ENCODE measurements around the gene ACAD10.
"Not testable (repeated sequence)": the region's sequence is repeated elsewhere in the genome, so short reads cannot be mapped to it uniquely, and the experiment has no call there.

Gene ACAD10

GRCh38 chr12:111749391-111749790 is 63.5 kb downstream of the ACAD10 start:
- no peak for DNase-seq (ENCODE audit: low read depth in 3 of 3)

- DNase-seq (ENCODE audit: low read depth in 3 of 3), result no peak
Measured at GRCh38 chr12:111753144-111753881, 67.5 kb downstream of the ACAD10 start.

- no peak for DNase-seq (ENCODE audit: low read depth in 3 of 3)
Measured at GRCh38 chr12:111754671-111755070, 68.8 kb downstream of the ACAD10 start.

GRCh38 chr12:111756196-111756595 is 70.3 kb downstream of the ACAD10 start:
- DNase-seq (ENCODE audit: low read depth in 3 of 3), result no peak

DNA sequence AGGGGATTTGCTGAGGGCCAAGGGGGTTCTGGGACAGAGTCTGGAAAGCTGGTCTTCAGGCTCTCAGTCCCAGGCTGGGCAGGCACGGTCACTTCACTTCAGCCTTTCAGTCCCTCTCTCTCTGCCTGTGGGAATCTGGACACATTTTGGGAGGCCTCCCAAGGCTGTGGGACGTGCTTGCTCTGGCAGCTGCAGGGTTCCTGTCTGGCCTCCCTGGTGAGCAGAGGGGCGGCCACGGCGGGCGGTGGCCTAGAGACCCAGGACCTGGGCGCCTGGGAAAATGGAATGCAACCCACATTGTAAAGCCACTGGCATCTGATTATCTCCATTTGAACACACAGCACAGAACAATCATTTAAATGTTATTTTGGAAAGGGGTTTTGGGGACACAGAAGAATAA is 70.8 kb downstream of the ACAD10 start:
- DNase-seq (ENCODE audit: low read depth in 3 of 3), result no peak

GRCh38 chr12:111757361-111758119 is 71.7 kb downstream of the ACAD10 start:
- DNase-seq (ENCODE audit: low read depth in 3 of 3), result no peak

DNA sequence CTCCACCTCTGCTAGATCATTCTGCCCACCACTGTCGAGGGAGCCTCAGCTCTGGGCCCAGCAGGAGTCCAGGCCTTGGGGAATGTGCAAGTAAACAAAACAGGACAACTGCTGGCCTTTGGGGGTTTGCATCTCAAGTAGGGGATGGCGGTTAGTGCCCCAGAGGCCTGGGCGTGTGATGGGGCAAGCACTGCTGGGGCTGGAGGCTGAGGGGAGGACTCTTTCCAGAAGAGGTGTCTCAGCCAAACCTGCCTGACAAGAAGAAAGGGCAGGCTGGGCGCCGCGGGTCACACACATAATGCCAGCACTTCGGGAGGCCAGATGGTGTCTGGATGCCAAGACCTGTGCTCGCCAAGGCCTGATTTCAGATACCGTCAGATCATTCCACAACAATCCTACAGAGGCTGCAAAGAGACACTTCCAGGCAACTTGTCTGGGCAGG is 72.3 kb downstream of the ACAD10 start:
- no peak for DNase-seq (ENCODE audit: low read depth in 3 of 3)

DNA sequence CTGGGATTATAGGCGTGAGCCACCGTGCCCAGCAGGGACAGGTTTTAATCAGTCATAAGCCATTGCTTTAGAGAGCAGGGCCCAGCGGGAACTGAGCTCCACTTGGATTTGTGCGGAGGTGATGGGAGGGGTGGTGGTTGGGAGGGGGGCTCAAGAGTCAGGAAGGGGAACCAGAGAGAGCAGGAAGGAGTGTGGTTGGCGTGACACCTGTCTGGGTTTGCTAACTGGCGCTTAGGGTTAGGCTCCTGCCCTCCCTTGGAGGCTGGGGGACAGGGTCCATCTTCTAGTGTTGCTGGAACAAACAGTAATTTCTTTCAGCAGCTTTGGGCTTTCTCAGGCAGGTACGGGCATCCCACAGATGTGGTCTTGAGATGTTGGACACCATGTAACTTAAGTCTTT is 73.4 kb downstream of the ACAD10 start:
- DNase-seq (ENCODE audit: low read depth in 3 of 3), result no peak

- no peak for DNase-seq (ENCODE audit: low read depth in 3 of 3)
Measured at GRCh38 chr12:111759991-111760390, 74.1 kb downstream of the ACAD10 start.

DNA sequence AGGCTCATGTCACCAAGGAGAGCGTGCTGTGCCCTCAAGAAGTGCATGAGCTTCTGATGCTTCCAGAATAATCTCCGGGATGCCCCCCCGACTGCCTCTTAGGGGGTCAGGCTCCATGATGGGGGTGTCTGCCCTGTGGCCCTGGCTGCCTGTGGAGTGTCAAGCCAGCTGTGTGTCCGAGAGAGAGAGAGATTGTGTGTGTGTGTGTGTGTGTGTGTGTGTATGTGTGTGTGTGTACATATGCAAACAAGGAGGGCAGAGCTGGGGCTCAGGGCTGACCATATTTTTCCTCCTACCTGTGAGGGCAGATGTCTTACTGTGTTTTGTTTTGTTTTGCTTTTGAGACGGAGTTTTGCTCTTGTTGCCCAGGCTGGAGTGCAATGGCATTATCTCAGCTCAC is 75.2 kb downstream of the ACAD10 start:
- no peak for DNase-seq (ENCODE audit: low read depth in 3 of 3)

- DNase-seq (ENCODE audit: low read depth in 3 of 3), result no peak
Measured at GRCh38 chr12:111761706-111762105, 75.9 kb downstream of the ACAD10 start.

- not testable (repeated sequence) for DNase-seq (ENCODE audit: low read depth in 3 of 3)
Measured at GRCh38 chr12:111763552-111763951, 77.7 kb downstream of the ACAD10 start.

DNA sequence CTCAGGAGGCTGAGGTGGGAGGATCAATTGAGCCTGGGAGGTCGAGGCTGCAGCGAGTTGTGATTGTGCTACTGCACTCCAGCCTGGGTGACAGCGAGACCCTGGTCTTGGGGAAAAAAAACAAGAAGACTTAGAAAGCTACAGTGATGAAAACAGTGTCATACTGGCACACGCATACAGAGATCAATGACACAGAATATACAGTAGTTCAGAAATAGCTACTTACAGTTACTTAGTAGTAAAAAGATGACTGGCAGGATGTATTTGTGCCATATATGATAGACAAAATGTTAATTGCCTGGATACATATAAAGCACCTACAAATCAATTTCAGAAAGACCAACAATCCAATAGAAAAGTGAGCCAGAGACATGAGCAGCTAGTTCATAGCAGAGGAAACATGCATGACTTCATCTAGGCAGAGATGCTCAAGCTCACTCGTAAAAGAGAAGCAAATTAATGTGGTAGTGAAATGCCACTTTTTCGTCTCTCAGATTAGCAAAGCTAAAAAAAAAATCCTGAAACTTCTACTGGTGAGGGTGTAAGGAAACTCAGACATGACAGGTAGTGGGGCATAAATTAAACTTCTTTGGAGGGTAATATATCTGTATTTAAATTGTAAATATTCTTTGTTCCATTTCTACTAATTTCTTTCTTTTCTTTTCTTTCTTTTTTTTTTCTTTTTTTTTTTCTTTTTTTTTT is 78.4 kb downstream of the ACAD10 start:
- no peak for DNase-seq (ENCODE audit: low read depth in 3 of 3)

DNA sequence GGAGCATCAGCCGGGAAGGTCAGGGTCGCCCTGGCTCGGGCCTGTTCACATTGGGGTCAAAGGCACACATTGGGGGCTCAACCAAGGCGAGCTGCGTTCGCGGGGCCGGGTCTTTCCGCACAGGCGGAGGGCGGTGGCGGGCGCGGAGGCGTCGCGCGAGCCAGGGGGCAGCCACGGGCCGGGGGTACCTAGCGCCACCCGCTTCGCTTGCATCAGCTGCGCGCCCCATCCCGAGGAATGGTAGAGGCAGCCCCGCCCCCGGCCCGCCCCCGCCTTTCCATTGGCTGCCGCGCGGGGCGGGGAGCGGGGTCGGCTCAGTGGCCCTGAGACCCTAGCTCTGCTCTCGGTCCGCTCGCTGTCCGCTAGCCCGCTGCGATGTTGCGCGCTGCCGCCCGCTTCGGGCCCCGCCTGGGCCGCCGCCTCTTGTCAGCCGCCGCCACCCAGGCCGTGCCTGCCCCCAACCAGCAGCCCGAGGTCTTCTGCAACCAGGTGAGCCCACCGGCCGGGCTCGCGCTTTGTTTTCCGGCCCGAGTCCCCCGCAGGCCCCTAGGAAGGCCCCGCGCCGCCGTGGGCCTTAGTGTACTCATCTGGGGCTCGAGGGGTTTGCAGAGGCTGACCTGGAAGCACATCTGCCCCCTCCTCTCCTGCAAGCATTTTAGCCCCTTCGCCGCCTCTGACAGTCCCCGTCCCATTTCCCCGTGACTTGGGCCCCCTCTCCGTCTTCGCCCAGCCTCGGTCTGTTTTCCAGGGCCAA is 80.9 kb downstream of the ACAD10 start, which contains the start of gene ALDH2:
Gene ALDH2 (plus strand): TSS at position 326 of the 754 bp plus-strand sequence. CDS start 50 bp downstream, at position 376.
- peak in 2 of 3 experiments; percentile 2 to 22 for DNase-seq (ENCODE audit: low read depth in 3 of 3)

DNA sequence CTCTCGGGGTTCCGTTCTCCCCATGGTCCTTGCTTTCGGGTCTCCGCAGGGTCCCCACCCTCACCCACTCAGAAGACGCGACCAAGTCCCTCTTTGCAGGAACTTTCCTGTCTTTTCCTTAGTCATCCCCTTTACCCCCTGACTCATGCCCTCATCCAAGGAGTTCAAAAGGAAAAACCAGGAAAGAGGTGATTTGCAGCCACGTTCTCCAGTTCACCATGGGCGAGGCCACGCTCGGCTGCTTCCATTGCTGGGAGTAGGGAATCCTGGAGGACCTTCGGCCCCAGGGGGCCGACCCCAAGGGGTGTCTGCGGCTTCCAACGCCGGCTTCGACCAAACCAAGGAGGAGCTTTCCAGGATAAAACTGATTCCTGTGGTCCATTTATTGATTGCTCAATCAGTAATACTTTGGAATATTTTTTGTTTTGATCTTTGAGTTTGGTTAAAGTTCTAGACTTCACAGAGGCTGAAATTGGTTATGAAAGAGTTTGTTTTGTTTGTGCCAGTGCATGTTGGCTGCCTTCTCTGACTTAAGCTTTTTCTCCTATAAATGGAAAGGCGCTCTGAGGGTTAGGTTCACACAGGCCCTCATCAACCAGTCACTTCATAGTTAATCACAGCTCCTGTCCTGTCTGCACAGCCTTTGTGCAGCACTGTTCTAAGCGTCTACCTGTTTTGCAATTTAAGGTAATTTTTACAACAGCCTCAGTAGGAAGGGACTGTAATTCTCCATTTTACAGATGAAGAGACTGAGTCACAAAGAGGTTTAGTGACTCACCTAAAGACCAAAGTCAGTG is 81.7 kb downstream of the ACAD10 start:
- DNase-seq (ENCODE audit: low read depth in 3 of 3), result no peak

DNA sequence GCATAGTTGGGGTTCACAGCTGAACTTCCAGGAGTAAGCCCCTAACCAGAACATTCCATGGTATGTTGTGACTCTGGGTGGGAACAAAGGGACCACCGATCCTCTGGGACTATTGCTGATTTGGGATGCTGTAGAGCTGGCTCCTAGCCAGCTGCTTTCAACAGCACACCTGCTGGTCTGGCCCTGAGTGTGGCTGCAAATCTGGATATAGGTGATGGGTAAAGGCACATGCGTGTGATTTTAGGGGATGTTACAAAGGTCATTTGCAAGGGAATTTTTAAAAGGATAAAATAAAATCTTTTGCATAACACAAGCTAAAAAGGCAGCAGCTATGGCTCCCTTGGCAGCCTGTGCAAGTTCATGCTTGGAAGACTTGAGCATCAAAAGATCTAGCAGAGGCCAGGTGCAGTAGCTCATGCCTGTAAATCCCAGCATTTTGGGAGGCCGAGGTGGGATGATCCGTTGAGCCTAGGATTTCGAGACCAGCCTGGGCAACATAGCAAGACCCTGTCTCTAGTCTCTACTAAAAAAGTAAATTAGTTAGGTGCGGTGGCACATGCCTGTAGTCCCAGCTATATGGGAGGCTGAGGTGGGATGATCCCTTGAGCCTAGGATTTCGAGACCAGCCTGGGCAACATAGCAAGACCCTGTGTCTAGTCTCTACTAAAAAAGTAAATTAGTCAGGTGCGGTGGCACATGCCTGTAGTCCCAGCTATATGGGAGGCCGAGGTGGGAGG is 82.5 kb downstream of the ACAD10 start:
- DNase-seq (ENCODE audit: low read depth in 3 of 3), result no peak

DNA sequence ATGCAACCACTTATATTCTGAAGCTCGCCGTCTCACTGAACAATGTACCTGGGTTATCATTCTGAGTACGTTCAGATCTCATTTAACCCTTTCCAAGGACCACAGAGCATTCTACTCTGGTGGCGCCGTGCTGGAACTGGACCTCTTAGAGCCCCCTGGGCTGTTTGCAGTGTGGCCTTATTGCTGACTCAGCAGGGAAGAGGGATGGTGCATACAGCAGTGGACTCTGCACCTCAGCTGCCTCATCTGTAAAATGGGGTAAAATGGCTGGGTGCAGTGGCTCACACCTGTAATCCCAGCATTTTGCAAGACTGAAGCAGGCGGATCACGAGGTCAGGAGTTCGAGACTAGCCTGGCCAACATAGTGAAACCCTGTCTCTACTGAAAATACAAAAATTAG is 83.7 kb downstream of the ACAD10 start:
- no peak for DNase-seq (ENCODE audit: low read depth in 3 of 3)

DNA sequence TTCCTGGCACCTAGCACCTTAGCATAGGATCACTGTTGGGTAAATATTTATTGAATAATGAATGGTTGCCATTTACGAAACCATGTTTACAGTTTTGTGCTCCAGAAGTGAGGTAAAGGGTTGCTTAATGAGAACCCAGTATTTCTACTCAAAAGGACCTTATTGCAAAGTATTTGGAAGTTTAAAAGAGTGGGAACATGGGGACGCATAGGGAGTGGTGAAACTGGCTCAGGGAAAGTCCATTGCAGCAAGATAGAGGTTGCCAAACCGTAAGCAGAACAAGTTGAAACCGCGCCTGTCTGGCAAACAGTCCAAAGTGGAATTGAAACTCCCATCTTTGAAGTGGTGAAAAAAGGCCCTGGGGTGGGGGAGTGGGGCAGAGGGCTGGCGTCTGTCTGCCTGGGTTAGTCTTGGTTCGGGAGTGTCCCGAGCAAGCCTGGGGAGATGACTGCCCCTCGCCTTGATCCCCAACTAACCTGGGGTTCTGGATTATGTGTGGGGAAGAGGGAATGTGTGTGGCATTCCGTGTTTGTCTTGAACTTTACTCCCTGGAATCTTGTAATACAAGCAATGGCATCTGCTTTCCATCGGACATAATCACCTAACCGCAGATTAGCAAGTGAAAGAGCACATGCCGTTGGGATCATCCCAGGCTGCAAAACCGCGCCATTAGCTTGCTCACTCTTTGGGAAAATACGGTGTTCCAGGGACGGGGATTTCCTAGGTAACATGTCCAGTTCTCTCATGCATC is 88.1 kb downstream of the ACAD10 start:
- DNase-seq (ENCODE audit: low read depth in 3 of 3), result no peak
